ENCODE results near the gene BCAS4.
"Not testable (repeated sequence)": the region's sequence is repeated elsewhere in the genome, so short reads cannot be mapped to it uniquely, and the experiment has no call there.

GRCh38 chr20:50800986-50801746 is 6.3 kb downstream of the BCAS4 start:
- not testable (repeated sequence) for TF ChIP-seq EZH2 (IDR thresholded peaks at IDR 0.05; ENCODE audit: low read depth); CTCF (conservative IDR thresholded peaks at IDR 0.05)

Measured in PC-9 (cell line).